Tibial nerve (tissue), 4 donors: ENCODE results near the gene MEGF6. TPM values are rescaled to one million over a fixed set of nuclear protein-coding genes. Genes with fewer than 3 reads are reported as not detected.
A peak's percentile ranks its signal among the peaks of the same experiment; 100 is the strongest.

Experiments
- DNase-seq, 2 donors: peaks; one replicate each; pipeline ENCODE4 v3.0.0-alpha.2; 2019; ENCODE audit warnings: low spot score in 2 of 2
- H3K27ac ChIP-seq, 4 donors: fragments of 200-600 bp; sonication (generic) in 3 of 4; one replicate each; pipeline ENCODE4 v1.5.1; 2017 to 2019; ENCODE audit warnings: mild to moderate bottlenecking in 1 of 4
- H3K27me3 ChIP-seq, 2 donors: fragments of 200-600 bp; sonication (generic) in 1 of 2; one replicate each; pipeline versions ENCODE4 v1.5.1 to v1.6.0; 2017 to 2019
- H3K36me3 ChIP-seq, 3 donors: fragments of 200-600 bp; sonication (generic); one replicate each; pipeline ENCODE4 v1.5.1; 2018 to 2019
- H3K4me1 ChIP-seq, 4 donors: fragments of 200-600 bp; sonication (generic) in 3 of 4; one replicate each; pipeline ENCODE4 v1.5.1; 2017 to 2019
- H3K4me3 ChIP-seq, 4 donors: fragments of 200-600 bp; sonication (generic) in 3 of 4; one replicate each; pipeline ENCODE4 v1.5.1; 2017 to 2019; ENCODE audit warnings: mild to moderate bottlenecking in 1 of 4, moderate library complexity in 1 of 4
- H3K9me3 ChIP-seq, 4 donors: fragments of 200-600 bp; sonication (generic) in 3 of 4; one replicate each; pipeline ENCODE4 v1.5.1; 2017 to 2019
- EP300 ChIP-seq, 2 donors: sonication (generic); formaldehyde crosslinking; IDR thresholded peaks; one replicate each; pipeline ENCODE4 v1.6.1; 2017; ENCODE audit warnings: antibody characterized with exemption in 2 of 2, mild to moderate bottlenecking in 1 of 2
- POLR2A ChIP-seq, 2 donors: fragments of 450-650 bp; IDR thresholded peaks; one replicate each; pipeline ENCODE4 v1.6.1; 2017; ENCODE audit warnings: antibody characterized with exemption in 2 of 2, mild to moderate bottlenecking in 2 of 2, moderate library complexity in 2 of 2
- WGBS, 2 donors: methylation state at CpG; one replicate each; pipeline ENCODE4 v1.1.5; 2018; 5-methylcytosine and 5-hydroxymethylcytosine counted together
- total RNA-seq, 4 donors: library from RNA; depleted of rRNA; stranded (reverse); fragments of >200 nt; gene quantifications; one replicate each; pipeline ENCODE4 v1.1.0, GENCODE V29; 2016
- TF ChIP-seq, protein P1 (sequence below), 5 experiments: fragments of 200-600 bp in 3 of 5; fragments of 450-650 bp in 2 of 5; sonication (generic) in 3 of 5; IDR thresholded peaks; one replicate each; pipeline ENCODE4 v1.5.1; 2016 to 2019; ENCODE audit warnings: antibody characterized with exemption in 5 of 5, mild to moderate bottlenecking in 3 of 5, moderate library complexity in 2 of 5

The MEGF6 gene
- total RNA-seq, 4 donors from 2014 or later = 25.3 to 63.3 (median 42.8) TPM

DNA sequence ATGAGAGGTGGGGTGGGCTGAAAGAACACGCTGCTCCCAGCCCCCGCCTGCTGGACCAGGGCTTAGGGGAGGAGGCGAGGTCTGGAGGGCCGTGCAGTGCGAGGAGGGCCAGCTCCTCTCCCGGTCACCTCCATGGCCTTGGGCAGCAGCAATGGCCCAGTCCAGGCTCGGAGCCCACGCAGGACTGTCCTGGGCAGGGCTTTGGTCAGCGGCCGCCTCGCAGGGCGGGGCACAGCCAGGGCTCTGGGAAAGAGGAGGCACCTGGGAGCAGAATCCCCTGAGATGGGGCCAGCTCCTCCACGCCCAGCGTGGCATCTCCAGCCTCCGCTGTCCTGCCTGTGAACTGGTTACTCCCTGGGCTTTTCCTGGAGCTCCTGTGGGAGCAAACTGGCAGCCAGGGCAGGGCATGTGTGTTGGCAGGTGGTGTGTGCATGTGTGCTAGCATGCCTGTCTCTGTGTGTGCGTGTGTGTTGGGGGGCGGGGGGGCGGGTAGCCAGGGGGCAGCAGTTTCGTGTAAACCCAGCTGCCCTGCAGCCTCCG, 129.4 kb downstream of the MEGF6 start:
- H3K9me3 ChIP-seq = no peaks in the 10 kb centered on the region
- H3K27ac ChIP-seq = peak overlapping the region in 1 of 4 donors; percentile 19
- H3K36me3 ChIP-seq = peaks cover 0 to 30% (median 0%) of the 10 kb centered on the region in 3 donors
- TF ChIP-seq EP300 (IDR thresholded peaks at IDR 0.05) = no peak
- no peak for TF ChIP-seq POLR2A (IDR thresholded peaks at IDR 0.05)
- no peaks in the 10 kb centered on the region for H3K27me3 ChIP-seq
- DNase-seq = no peak
- 66 to 69% methylated on average over 13 of the region's 20 CpGs for WGBS, 2 donors
- H3K4me3 ChIP-seq = no peak overlapping the region
- peaks cover 0 to 7% (median 0%) of the 10 kb centered on the region in 4 donors for H3K4me1 ChIP-seq

- peaks cover 0 to 30% (median 0%) of the 10 kb centered on the region in 3 donors for H3K36me3 ChIP-seq
- TF ChIP-seq, protein P1, sequence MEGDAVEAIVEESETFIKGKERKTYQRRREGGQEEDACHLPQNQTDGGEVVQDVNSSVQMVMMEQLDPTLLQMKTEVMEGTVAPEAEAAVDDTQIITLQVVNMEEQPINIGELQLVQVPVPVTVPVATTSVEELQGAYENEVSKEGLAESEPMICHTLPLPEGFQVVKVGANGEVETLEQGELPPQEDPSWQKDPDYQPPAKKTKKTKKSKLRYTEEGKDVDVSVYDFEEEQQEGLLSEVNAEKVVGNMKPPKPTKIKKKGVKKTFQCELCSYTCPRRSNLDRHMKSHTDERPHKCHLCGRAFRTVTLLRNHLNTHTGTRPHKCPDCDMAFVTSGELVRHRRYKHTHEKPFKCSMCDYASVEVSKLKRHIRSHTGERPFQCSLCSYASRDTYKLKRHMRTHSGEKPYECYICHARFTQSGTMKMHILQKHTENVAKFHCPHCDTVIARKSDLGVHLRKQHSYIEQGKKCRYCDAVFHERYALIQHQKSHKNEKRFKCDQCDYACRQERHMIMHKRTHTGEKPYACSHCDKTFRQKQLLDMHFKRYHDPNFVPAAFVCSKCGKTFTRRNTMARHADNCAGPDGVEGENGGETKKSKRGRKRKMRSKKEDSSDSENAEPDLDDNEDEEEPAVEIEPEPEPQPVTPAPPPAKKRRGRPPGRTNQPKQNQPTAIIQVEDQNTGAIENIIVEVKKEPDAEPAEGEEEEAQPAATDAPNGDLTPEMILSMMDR (IDR thresholded peaks at IDR 0.05) = no peak
- TF ChIP-seq POLR2A (IDR thresholded peaks at IDR 0.05) (no peak), EP300 (IDR thresholded peaks at IDR 0.05) (no peak)
- no peak for DNase-seq
- H3K27ac ChIP-seq = no peak overlapping the region
- no peak overlapping the region for H3K4me3 ChIP-seq
- H3K27me3 ChIP-seq = no peaks in the 10 kb centered on the region
- 61 to 67% methylated on average over 3 to 12 of the region's 15 CpGs for WGBS, 2 donors
- peaks cover 0 to 7% (median 0%) of the 10 kb centered on the region in 4 donors for H3K4me1 ChIP-seq
- no peaks in the 10 kb centered on the region for H3K9me3 ChIP-seq
Observed at GRCh38 chr1:3481046-3481445, 130.3 kb downstream of the MEGF6 start.

- no peaks in the 10 kb centered on the region for H3K27me3 ChIP-seq
- H3K4me3 ChIP-seq = no peak overlapping the region
- no peaks in the 10 kb centered on the region for H3K9me3 ChIP-seq
- H3K36me3 ChIP-seq = peaks cover 0 to 30% (median 0%) of the 10 kb centered on the region in 3 donors
- peaks cover 0 to 7% (median 0%) of the 10 kb centered on the region in 4 donors for H3K4me1 ChIP-seq
- TF ChIP-seq EP300 (IDR thresholded peaks at IDR 0.05) = no peak
- TF ChIP-seq, protein P1 (IDR thresholded peaks at IDR 0.05) = no peak
- DNase-seq = no peak
- 74 to 76% methylated on average over 21 of the region's 21 CpGs for WGBS, 2 donors
- H3K27ac ChIP-seq = peak overlapping the region in 1 of 4 donors; percentile 71
Observed at GRCh38 chr1:3480369-3480719, 131.0 kb downstream of the MEGF6 start.

DNA sequence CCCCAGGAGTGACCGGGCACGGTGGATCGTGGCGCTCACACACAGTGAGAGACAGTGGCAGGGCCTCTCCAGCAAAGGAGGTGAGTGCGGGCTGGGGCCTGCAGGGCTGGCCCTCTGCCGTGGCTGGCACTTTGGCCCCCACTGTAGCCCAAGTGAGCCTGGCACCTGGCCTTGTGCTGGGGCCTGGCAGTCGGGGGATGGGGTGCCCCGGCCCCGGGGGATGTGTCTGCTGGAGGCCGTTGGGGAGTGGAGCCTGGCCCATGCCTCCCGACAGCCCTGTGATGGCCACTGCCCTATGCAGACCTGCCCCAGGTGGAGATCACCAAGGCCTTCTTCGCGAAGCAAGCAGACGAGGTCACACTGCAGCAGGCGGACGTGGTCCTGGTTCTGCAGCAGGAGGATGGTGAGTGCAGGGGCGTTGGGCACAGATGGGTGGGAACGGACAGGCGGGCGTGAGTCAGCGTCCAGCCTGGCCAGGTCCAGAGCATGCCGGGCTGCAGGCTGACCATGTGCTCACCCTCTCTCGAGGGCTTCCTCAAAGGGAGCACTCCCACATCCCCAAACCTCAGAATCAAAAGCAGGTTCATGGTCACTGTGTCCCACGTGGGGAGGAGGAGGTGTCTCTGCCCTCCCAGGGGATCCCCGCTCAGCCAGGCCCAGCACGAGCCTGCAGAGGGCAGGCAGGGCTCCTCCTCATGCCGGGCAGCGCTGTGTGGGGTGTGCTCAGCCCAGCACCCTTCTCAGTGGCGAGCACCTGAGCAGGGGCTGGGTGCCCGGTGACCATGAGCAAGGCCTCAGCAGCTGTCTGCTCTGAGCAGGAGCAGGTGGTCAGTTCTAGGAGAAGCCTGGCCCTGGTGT, 131.6 kb downstream of the MEGF6 start:
- Histone ChIP-seq H3K4me3 (no peak overlapping the region), H3K4me1 (peaks cover 0 to 7% (median 0%) of the 10 kb centered on the region in 4 donors), H3K27ac (peak overlapping the region in 1 of 4 donors; percentile 71), H3K36me3 (peaks cover 0 to 30% (median 0%) of the 10 kb centered on the region in 3 donors), H3K9me3 (no peaks in the 10 kb centered on the region), H3K27me3 (no peaks in the 10 kb centered on the region)
- TF ChIP-seq POLR2A (IDR thresholded peaks at IDR 0.05) (no peak), EP300 (IDR thresholded peaks at IDR 0.05) (no peak)
- TF ChIP-seq, protein P1 (IDR thresholded peaks at IDR 0.05) = no peak
- DNase-seq = no peak
- 77 to 87% methylated on average over 14 to 22 of the region's 30 CpGs for WGBS, 2 donors

DNA sequence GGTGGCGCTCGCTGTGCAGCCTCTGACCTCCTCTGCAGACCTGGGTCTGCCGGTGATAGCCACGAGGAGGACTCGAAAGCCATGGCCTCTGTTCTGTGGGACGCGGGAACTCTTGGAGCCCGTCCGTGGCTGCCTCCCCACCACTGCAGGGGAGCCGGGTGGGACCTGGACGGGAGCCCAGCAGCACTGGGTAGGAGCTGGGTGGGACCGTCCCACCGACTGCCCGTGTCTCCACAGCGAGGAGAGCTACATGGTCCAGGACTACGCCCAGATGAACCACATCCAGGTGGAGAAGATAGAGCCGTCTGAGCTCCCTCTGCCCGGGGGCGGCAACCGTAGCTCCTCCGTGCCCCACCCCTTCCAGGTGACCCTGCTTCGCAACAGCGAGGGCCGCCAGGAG, 133.1 kb downstream of the MEGF6 start:
- WGBS, 2 donors = 60 to 65% methylated on average over 2 to 5 of the region's 24 CpGs
- no peaks in the 10 kb centered on the region for H3K27me3 ChIP-seq

More for the DNA sequence above, 133.1 kb downstream of the MEGF6 start:
- no peak overlapping the region for H3K4me3 ChIP-seq
- TF ChIP-seq, protein P1 (IDR thresholded peaks at IDR 0.05) = no peak
- TF ChIP-seq EP300 (IDR thresholded peaks at IDR 0.05) = no peak
- no peak for TF ChIP-seq POLR2A (IDR thresholded peaks at IDR 0.05)
- H3K9me3 ChIP-seq = no peaks in the 10 kb centered on the region
- H3K27ac ChIP-seq = no peak overlapping the region
- DNase-seq = no peak
- H3K36me3 ChIP-seq = peaks cover 0 to 30% (median 0%) of the 10 kb centered on the region in 3 donors
- H3K4me1 ChIP-seq = peaks cover 0 to 12% (median 3%) of the 10 kb centered on the region in 4 donors
